ENCODE measurements around the gene MBTPS1. TPM values are rescaled to one million over a fixed set of nuclear protein-coding genes. Genes with fewer than 3 reads are reported as not detected.

Gene MBTPS1
- total and polyA plus RNA-seq, 11 donors, result 37.2 to 91.4 (median 67.7) TPM

- H3K4me1 ChIP-seq, result peaks cover 0 to 42% (median 13%) of the 10 kb centered on the region in 12 donors
- intact Hi-C loops (cut with DNase I), result no loop called here
- peak in 1 of 5 donors; percentile 6 for DNase-seq
- no peaks in the 10 kb centered on the region for H3K9me3 ChIP-seq
- 79 to 85% (median 84%) methylated on average over 3 of the region's 3 CpGs for WGBS, 4 donors
- peaks cover 0 to 51% (median 32%) of the 10 kb centered on the region in 9 donors for H3K36me3 ChIP-seq
- TF ChIP-seq POLR2A (IDR thresholded peaks at IDR 0.05), result no peak
- TF ChIP-seq, protein P1, sequence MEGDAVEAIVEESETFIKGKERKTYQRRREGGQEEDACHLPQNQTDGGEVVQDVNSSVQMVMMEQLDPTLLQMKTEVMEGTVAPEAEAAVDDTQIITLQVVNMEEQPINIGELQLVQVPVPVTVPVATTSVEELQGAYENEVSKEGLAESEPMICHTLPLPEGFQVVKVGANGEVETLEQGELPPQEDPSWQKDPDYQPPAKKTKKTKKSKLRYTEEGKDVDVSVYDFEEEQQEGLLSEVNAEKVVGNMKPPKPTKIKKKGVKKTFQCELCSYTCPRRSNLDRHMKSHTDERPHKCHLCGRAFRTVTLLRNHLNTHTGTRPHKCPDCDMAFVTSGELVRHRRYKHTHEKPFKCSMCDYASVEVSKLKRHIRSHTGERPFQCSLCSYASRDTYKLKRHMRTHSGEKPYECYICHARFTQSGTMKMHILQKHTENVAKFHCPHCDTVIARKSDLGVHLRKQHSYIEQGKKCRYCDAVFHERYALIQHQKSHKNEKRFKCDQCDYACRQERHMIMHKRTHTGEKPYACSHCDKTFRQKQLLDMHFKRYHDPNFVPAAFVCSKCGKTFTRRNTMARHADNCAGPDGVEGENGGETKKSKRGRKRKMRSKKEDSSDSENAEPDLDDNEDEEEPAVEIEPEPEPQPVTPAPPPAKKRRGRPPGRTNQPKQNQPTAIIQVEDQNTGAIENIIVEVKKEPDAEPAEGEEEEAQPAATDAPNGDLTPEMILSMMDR (IDR thresholded peaks at IDR 0.05), result no peak
- ATAC-seq, result no peak
- no peaks in the 10 kb centered on the region for H3K27me3 ChIP-seq
- no peak overlapping the region for H3K4me3 ChIP-seq
- peak overlapping the region in 4 of 12 donors; percentile 13 to 34 (median 29) for H3K27ac ChIP-seq
These were observed 12.5 kb downstream of the MBTPS1 start for GRCh38 chr16:84104231-84104630.

- H3K4me1 ChIP-seq, result peaks cover 0 to 41% (median 13%) of the 10 kb centered on the region in 12 donors
- no peaks in the 10 kb centered on the region for H3K9me3 ChIP-seq
- peaks cover 0 to 51% (median 32%) of the 10 kb centered on the region in 9 donors for H3K36me3 ChIP-seq
- DNase-seq, result no peak
- H3K27ac ChIP-seq, result peak overlapping the region in 4 of 12 donors; percentile 13 to 33 (median 22)
- 64 to 73% (median 64%) methylated on average over 5 of the region's 5 CpGs for WGBS, 4 donors
- no peak overlapping the region for H3K4me3 ChIP-seq
- TF ChIP-seq, protein P1 (IDR thresholded peaks at IDR 0.05), result no peak
- TF ChIP-seq POLR2A (IDR thresholded peaks at IDR 0.05), result no peak
- H3K27me3 ChIP-seq, result no peaks in the 10 kb centered on the region
- no peak for ATAC-seq
- intact Hi-C loops (cut with DNase I), result no loop called here
These were observed 13.1 kb downstream of the MBTPS1 start for GRCh38 chr16:84103678-84104077.

DNA sequence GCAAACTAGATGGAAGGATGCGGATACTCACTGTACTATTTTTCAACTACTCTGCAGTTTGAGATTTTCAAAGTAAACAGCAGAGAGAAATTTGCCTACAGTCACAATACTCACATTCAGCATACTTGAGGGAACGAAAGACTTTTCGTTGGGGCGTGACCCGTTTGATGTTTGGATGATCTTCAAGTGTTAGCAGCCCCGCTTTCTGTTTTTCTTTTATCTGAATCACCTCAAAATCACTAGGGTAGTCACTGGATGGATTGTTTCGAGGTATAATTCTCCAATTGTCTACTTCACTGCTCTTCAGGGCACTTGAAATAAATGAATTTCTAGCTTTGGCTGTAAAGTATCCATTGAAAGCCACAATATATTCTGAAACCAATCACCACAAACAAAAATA lies 17.8 kb downstream of the MBTPS1 start:
- TF ChIP-seq, protein P1 (IDR thresholded peaks at IDR 0.05), result no peak
- TF ChIP-seq POLR2A (IDR thresholded peaks at IDR 0.05), result no peak
- 96 to 97% (median 97%) methylated on average over 7 of the region's 7 CpGs for WGBS, 4 donors
- H3K27ac ChIP-seq, result no peak overlapping the region
- ATAC-seq, result no peak
- H3K9me3 ChIP-seq, result no peaks in the 10 kb centered on the region
- no peak for DNase-seq
- peaks cover 0 to 80% (median 70%) of the 10 kb centered on the region in 9 donors for H3K36me3 ChIP-seq
- peaks cover 0 to 31% (median 9%) of the 10 kb centered on the region in 12 donors for H3K4me1 ChIP-seq
- H3K4me3 ChIP-seq, result no peak overlapping the region
- no peaks in the 10 kb centered on the region for H3K27me3 ChIP-seq
- intact Hi-C loops (cut with DNase I), result no loop called here

DNA sequence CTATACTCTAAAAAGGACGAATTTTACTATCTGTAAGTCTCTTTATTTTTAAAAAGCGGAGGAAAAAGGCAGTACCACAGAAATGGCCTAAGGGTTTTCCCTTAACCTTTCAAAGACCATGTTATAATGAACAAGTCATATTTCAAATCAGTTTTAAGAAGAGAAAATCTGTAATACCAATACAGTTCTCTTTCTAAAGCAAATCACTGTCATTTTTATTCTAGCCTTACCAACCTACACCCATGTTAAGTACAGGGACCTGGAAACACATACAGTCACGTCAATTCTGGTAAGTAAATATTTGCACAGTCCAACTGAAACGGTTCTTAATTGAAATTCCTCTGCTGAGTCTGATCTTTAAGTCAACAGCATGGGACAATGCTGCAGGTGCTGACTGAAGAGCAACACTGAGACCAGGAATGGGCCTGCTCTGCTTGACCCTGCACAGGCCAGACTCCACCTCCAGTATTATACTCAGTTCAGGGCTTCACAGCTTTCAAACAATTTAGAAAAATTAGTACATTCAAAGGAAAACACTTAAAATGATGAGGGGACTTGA lies 20.2 kb downstream of the MBTPS1 start:
- Histone ChIP-seq H3K4me1 (peaks cover 0 to 30% (median 5%) of the 10 kb centered on the region in 12 donors), H3K36me3 (peaks cover 0 to 99% (median 89%) of the 10 kb centered on the region in 9 donors), H3K4me3 (no peak overlapping the region), H3K9me3 (no peaks in the 10 kb centered on the region), H3K27ac (peak overlapping the region in 2 of 12 donors; percentile 12 to 24), H3K27me3 (no peaks in the 10 kb centered on the region)
- ATAC-seq (peak in 1 of 4 donors; percentile 23), DNase-seq (no peak)
- TF ChIP-seq, protein P1 (IDR thresholded peaks at IDR 0.05), result no peak
- no peak for TF ChIP-seq POLR2A (IDR thresholded peaks at IDR 0.05)
- WGBS, 4 donors, result 74 to 75% (median 74%) methylated on average over 4 of the region's 4 CpGs
- intact Hi-C loops (cut with DNase I), result no loop called here

Data from heart left ventricle (tissue), 16 donors.